CD4-positive, alpha-beta T cell treated with Interleukin-21 for 1 hour (primary cell): ENCODE results near the gene MPHOSPH10.
"Not testable (repeated sequence)": the region's sequence is repeated elsewhere in the genome, so short reads cannot be mapped to it uniquely, and the experiment has no call there.

Experiments
- DNase-seq: peaks from one replicate; pipeline ENCODE4 v3.0.0-alpha.2; 2020

MPHOSPH10 gene

DNA sequence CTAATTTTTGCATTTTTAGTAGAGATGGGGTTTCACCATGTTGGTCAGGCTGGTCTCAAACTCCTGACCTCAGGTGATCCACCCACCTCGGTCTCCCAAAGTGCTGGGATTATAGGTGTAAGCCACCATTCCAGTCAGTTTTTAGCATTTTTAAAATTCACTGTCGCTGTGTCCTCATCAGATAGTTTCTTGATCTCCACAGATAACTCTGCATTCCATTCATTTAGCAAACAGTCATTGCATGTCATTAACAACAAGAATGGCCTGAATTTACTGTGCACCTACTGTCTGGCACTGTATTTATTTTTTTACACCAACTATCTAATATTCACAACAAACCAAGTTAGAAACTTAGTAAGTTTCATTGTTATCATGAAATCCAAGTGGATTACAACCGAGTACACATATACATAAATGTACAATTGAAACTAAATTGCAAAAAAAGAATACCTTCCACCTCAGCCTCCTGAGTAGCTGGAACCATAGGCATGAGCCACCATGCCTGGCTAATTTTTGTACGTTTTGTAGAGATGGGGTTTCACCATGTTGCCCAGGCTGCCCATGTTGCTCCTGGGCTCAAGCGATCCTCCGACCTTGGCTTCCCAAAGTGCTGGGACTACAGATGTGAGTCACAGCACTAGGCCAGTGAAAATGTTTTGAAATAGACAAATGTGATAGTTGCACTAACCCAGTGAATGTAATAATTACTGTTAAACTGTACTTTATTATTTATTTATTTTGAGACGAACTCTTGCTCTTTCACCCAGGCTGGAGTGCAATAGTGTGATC is 4.7 kb upstream of the MPHOSPH10 start:
- no peak for DNase-seq

DNA sequence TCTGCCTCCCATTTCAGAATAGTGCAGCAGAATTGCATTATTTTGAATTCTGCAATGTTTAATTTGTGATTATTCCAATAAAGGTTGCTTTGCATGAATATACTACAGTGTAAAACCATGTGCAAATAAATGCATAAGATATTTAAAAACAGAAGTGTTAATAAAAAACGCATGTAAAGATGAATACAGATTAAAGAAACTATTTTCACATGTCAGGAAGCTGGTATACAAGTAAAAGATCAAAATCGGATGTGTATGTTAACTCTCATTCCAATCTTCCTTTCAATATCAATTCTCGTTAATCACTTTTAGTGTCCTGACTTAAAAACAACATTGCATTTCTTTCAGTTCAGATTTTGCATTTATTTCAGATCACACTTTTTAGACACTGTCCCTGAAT is 3.5 kb upstream of the MPHOSPH10 start:
- no peak for DNase-seq

DNA sequence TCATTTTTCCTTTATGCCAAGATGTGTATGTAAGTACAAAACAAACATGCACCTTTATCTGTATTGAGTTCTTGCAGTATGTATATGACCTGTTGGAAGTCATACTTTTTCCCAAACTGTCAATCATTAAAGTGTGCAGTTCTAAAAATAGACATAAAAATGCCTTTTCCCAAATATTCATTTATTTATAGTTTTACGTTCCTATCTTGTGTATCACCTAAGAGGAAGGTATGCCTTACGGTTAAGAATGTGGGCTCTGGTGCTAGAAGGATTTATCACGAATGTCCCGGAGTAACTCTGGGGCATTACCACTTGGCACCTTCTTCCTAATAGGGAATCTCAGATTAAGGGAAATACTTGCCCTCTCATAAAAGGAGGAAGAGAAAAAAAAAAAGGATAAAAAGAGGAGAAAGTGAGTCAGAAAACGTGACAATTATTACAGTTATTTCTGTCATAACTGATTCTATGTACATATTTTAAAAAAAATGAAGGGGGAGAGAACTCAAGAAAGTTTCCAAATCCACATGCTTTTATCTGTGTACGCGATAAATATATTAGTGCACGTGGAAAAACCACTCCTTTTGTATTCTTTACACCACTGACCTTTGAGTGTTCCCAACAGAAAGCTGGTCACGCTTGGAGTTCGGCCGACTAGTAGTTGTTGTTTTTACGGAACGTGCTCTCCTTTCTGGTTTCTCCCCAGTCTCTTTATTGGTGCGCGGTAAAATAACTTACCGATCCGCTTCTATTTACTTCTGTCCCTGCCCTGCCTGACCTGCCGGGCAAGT is 1.1 kb upstream of the MPHOSPH10 start:
- no peak for DNase-seq

DNA sequence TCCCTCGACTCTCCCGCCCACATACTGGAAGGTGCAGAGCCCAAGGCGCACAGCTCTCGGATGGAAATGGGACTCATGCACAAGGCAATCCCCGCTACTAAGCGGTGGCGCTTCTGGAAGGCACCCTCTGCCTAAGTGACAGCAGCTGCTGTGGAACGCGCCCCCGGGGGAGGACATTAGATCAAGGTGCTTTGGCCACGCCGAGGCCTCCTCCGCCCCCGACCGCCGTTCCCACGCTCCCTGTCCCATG is 607 bp upstream of the MPHOSPH10 start:
- no peak for DNase-seq

DNA sequence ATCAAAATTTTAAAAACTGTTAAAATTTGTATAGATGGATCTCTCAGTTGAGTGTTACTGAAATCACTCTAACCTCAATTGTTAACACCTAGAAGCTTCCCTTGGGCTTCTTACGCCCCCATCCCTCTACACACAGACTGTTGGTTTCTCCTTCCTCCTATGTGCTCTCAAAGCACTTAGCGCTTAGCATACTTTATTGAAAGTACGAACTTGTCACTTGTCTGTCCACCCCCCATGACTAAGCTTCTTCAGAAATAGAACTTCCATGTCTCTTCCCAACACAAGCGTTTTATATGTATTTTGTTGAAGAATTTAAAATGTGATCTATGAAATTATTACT is 441 bp downstream of the MPHOSPH10 start:
- no peak for DNase-seq

DNA sequence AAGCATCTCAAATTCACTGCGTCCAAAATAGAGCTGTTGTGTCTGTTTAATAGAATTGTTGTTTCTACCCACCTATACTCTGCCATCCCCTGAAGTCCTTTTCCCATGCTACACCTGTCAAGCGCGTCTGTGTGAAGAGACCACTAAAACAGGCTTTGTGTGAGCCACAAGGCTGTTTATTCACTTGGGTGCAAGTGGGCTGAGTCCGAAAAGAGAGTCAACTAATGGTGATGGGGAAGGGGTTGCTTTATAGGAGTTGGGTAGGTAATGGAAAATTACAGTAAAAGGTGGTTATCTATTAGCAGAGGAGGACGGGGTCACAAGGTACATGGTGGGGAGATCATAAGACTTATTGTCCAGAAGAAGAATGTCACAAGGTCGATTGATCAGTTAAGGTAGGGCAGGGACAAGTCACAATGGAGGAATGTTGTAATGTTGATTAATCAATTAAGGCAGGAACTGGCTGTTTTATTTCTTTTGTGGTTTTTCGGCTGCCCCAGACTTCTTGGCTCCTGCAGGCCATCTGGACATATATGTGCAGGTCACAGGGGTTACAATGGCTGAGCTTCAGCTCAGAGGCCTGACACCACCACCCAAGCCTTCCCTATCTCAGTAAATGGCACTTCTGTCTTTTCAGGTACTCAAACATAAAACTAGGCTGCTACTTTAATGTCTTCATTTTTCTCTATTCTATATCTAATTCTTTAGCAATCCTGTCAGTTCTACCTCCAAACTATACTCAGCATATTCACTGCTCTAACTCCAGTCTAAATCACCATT is 1.1 kb downstream of the MPHOSPH10 start:
- not testable (repeated sequence) for DNase-seq

DNA sequence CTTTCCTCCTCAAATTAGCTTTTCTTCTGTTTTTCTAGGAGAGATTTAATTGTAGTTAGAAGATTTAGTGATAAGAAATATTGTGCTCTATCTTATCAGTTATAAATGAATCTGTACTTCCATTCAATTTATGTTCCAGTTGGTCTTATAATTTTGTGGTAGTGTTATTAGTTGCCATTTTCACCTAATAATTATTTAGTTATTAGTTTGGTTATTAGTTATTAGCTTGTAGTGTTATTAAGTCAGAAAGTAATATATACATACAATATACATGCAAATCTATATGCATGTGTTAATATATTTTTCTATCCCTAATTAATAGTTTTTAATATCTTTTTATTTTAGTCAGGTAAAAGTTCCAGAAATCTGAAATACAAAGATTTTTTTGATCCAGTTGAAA is 3.2 kb downstream of the MPHOSPH10 start:
- no peak for DNase-seq

DNA sequence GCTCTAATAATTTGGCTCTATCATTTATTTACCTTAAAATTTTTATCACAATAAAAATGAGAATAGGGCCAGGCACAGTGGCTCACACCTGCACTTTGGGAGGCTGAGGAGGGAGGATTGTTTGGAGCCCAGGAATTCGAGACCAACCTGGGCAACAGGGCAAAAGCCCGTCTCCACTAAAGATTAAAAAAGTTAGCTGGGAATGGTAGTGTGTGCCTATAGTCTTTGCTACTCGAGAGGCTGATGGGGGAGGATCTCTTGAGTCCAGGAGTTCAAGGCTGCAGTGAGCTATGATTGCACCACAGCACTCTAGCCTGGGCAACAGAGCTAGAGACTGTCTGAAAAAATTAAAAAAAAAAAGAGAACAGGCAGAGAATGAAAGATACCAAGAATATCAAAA is 5.7 kb downstream of the MPHOSPH10 start:
- no peak for DNase-seq

DNA sequence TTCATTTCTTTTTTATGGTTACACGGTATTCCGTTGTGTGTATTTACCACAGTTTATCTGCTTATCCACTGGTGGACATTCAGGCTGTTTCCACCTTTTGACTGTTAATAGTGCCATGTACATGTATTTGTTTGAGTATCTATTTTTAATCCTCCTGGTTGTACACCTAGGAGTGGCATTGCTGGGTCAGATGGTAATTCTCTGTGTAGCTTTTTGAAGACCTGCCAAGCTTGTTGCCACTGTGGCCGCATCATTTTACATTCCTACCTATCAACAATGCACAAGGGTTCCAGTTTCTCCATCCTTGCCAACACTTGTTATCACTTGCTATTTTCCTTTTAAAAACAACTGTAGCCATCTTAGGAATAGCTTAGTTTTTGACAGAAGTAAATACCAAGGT is 13.3 kb downstream of the MPHOSPH10 start:
- no peak for DNase-seq

DNA sequence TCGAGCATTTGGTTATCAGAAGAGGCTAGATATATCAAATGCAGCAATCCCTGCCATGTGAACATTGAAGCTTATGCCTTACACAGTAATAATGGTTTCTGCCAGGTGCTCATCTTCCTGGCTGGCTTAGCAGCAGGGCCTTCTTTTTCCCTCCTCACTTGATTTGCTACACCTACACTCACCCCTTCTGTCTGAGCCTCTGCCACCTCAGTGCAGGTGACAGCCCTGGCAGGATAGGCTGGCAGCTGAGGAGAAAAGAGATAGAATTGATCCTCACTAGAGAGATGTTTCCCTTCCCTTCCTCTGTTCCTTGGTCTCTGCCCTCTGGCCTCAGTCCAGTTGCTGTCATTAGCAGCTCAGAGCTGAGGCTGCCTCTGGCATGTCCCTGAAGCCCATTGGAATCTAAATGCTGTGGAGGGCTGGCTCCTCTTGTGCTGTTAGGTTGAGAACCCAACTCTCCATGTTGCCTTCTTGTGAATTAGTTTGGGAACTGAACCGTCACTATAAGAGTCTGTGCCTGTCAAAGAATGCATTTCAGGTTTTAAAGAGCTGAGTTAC is 18.2 kb downstream of the MPHOSPH10 start:
- no peak for DNase-seq

DNA sequence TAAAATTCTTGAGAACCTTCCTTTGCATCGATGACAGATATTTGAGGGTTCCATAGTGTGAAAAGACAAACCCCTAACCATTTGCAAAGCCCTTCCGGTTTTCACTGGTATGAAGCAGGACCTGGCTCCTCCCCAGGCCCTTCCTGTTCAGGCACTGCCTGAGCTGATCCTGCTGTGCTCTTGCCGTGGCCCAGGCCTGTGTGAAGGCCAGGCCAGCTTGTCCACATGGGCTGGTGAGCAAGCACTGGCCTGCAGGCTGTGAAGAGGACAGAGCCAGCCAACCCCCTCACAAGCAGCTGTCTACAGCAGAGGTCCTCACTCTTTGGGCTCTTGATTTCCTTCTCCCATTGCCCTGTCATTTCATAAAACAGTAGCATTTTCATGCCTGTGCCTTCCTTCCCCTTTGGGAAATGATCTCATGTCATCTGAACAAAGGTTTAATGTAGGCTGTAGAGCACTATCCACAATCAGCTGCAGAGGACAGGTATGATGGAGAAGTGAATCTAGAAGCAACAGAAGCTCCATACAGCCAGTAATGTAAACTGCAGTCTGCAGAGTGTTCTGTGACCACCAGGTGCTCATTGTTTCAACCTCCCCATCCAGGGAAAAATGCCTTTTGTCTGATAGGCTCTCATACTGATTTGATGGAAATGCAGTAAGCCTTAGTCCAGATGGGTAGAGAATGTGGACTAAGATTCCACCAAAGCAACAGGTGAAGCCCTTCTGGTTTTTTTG is 19.8 kb downstream of the MPHOSPH10 start:
- no peak for DNase-seq

DNA sequence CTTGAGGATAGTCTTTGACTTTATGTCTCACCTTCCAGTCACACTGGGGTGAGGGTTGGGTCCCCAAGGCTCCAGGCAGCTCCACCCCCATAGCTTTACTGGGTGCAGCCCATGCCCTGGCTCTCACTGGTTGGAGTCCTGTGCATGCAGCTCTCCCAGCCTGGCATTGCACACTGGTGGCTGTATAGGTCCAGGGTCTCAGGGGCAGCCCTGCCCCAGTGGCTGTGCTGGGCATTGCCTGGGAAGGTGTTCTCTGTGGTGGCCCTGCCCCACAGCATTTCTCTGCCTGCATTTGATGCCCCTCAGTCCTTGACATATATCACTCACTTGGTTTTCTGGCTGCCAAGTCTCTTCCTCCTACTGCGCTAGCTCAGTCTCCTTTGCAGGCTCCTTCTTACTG is 21.2 kb downstream of the MPHOSPH10 start:
- DNase-seq = no peak

DNA sequence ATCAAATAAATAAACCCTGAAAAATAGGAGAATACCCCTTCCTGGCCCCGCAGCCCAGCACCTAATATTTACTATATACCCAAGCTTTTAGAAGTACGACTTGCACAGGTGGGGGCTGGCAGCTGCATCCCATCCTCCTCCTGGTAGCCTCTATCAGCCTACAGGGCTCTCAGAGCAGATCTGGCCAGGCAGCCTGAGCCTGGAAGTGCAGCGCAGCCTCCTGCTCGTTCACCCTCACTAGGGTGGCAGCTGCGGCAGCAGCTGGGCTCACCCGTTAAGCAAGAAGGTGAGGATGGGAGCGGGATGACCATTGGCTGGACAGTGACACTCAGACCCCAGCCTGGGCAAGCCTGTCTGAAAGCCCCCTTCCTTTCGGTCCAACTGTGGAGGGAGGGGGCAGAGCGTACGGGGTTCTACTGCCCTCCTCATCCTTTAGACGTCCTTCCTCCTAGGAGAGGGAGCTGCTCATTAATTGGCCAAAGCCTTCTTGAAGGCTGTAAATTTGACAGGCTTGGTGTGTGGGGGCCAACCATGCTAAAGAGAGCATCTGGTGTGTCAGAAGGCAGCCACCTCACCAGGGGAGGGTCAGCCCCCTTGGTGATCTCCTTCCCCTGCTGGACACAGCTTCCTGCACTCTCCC is 23.3 kb downstream of the MPHOSPH10 start:
- no peak for DNase-seq

DNA sequence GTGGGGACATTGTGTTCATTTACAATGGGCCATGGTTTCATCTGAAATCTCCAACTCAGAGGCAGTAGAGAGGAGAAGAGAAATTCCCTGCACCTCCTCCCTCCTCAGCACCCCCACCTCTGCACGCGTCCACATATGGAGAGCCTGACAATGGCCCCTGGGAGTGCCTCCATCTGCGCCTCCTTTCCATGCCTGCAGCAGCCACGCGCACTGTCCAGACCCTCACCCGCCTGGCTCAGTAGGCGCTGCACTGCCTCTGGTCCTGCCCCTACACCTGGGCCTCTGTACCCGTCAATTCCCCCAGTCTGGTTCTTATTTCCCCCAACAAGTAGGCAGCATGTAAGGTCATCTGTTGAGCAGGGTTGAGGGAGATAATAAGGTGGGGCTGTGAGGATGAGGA is 23.8 kb downstream of the MPHOSPH10 start:
- no peak for DNase-seq

DNA sequence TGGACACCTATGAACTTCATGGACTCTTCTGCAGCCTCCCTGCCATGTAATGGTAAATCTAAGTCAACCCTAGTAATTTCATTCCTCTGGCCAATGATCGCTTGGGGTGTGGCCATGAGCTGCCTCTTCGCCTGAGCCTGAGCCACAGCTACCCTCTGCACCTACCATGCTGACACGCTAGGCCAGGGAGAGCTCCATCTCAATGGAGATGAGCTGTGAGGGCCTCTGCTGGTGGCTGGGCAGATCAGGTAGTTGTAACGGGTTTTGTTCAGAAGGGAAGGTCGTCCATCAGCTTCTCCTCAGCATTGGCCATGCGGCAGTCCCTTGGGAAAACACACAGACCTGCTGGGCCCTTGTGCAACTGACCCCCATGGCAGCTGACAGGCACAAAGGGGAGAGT is 24.4 kb downstream of the MPHOSPH10 start:
- DNase-seq = peak; percentile 5

DNA sequence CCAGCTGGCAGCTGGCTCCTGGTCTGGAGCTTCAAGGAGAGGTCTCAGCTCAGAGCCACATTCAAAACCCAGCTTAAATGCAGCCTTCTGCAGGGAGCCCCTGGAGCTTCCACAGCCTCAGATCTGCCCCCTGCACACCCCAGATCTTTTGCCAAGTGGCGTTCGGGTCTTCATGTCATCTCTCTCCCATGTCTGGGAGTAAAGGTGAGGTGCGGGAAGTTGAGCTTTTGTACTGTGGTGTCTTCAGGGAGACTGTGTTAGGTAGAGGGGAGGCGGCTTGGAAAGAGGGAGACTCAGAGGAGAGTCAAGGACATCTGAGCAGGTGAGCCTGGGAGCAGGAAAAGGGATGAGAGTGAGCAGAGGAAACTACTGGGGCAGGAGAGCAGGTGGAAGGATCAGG is 25.4 kb downstream of the MPHOSPH10 start:
- no peak for DNase-seq

DNA sequence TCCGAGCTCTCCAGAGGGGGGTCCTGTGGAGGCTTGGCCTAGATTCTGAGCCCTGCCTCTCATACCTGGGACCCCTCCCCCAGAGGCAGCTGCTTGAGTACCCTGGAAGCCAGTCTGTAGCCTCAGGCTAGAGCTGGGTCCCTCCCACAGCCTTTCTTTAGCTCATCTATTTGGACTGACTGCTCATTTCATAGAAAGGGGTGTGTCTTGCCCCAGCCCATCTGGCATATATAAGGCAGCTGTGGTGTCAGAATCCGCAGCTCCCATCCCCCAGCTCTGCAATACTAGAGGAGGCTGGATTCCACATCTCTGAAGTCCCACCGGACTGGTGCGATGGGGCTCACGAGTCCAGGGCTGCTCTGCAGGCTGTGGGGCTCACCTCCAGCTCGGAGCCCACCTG is 26.1 kb downstream of the MPHOSPH10 start:
- no peak for DNase-seq

DNA sequence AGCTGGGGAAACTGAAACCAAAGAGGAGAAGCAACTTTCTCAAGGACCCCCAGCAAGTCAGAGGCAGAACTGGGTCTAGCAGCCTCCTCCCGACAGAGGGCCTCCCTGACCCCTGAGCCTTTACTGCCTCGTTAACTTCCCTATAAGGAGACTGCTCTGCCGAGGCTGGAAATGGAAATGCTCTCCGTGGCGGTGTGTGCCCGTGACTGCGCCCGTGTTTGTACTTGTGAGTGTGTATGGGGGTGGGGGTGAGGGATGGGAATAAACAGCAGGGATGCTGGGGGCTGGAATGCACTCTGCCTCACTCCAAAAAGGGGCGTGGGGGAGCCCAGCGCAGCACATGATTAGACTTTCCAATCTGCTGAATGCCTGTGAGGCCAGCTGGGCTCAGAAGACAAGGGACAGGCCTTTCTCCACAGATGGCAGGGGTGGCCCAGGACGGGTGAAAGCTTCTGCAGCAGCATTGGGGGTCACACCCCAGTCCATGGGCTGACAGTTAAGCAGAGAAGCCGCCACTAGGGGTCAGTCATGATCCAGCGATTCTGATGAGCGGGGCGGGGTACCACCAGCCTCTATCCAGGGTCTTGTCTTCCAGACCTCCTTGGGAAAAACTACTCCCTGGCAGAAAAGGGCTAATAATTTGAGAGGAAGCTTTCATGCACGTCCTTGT is 26.8 kb downstream of the MPHOSPH10 start:
- DNase-seq = peak; percentile 51

DNA sequence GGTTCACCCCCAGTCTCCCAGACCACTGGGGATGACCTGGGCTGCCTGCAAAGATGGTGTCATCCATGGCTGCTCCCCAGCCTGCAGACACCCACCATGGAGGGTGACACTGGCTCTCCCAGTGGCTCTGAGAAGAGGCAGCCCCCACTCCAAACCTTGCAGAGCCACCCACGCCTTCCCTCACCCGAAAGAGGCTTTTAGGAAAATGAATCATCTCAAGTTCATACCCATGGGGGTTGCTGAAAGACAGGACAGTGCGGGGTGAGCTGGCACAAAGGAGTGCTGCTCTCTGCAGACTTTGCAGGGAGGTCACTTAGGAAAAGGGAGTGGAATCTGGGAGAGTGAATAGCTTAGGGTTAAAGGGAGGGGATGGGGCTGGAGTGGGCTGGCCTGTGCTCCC is 36.4 kb downstream of the MPHOSPH10 start:
- no peak for DNase-seq

DNA sequence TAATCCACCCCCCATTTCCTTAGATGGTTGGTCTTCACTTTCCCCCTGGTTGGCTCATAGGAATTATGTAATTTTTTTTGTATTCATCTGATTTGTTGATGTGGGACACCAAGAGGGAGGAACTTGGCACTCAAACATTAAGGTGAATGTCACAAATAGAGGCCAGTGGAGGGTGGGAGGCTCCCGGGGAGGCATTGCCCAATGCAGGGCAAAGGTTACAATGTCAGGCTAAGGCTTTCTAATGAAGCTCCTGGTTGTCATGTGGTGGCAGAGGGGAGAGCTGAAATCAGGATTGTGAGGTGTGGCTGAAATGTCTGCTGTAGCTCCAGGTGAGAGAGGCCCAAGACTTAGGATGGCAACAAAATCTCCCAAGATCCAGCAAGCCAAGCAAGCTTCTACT is 42.7 kb downstream of the MPHOSPH10 start:
- no peak for DNase-seq

DNA sequence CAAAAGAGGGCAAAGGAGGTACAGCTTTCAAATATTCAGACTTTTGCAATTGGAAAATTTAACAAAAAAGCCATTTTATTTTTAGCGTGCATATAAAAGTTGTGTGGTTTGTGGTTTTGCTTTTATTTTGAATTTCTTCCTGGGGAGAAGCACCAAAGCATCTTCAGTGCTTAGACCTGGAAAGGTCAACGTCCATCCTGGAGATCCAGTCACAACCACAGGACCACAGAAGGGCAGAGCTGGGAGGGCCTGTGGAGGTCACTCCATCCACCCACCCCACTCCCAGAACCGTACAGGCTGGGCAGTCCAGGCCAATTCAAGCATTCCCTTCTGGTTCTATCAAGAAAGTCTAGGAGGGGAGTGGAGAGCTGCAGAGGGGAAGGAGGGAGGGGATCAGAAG is 43.8 kb downstream of the MPHOSPH10 start:
- no peak for DNase-seq

DNA sequence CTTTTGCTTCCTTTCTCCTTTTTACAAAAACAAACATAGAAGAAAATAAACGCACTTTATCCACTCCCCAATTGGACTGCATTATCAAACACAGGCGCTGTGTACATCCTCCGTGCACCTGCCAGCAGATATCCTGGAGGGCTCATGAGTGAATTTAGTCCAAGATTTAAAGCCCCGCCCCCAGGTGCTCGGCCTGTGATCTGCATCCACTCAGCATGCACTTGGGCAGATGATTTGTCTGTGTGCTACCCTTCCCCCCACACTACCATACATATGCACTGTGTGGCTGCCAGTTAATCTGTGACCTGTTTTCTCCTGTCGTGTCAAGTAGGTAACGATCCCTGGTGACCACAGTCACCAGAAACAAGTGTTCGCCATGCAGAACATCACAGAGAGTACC is 48.4 kb downstream of the MPHOSPH10 start:
- DNase-seq = not testable (repeated sequence)
